HG02610 (cell line): ENCODE data around the gene CALN1.
"Not testable (repeated sequence)": the region's sequence is repeated elsewhere in the genome, so short reads cannot be mapped to it uniquely, and the experiment has no call there.

Source experiments
- ATAC-seq: cut with Tn5 transposase; IDR thresholded peaks from one replicate; pipeline ENCODE4 v1.9.1; 2021; ENCODE audit warnings: mild to moderate bottlenecking, moderate library complexity; ENCODE audit not compliant: unreplicated experiment

Gene CALN1

DNA sequence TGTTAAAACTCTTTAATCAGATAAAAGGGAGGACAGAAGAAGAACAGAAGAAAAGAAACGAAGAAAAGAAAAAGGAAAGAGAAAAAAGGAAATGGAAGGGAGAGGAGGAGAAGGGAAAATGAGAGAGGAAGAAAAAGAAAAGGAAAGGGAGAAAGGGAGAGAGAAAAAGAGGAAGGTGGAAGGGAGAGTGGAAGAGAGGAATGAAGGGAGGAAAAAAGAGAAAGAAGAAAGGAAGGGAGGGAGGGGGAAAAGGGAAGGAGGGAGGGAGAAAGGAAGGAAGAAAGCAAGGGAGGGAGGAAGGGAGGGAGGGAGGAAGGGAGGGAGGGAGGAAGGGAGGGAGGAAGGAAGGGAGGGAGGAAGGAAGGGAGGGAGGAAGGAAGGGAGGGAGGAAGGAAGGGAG, 305.7 kb downstream of the CALN1 start:
- ATAC-seq, result no peak

DNA sequence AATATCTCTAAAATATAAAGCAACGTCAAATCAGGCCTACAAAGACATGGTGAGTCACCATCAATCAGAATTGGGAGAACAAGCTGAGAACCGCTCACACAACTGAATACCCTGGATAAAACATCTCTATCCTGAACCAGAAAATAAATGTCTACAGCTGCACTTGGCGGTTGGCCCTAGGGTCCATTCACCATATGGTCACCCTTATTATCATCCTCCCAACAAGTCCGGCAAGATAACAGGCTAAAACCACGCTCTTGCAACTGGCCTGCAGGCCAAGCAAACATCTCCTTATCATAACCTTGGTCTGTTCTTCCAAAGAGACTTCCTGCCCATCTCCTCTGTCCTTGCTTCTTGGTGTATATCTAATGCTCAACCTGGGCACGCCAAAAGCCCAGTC, 310.7 kb downstream of the CALN1 start:
- no peak for ATAC-seq

DNA sequence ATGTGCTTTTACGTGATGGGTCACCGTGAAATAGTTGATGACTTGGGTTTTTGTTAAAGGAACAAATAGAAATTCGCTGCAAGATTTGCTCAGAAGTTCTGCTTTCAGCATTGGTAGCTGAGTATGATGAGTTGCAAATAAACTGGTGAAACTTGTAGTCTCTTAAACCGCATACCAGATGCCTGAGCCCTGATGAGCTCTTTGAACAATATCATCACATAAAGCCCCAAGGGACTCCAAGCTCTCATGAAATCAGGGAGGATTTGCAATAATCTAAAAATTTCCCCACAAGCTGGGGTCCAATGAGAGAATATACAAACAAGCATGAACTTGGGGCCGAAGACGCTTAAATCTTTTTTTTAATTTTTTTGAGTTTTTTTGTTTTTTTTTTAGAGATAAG, 312.4 kb downstream of the CALN1 start:
- no peak for ATAC-seq

DNA sequence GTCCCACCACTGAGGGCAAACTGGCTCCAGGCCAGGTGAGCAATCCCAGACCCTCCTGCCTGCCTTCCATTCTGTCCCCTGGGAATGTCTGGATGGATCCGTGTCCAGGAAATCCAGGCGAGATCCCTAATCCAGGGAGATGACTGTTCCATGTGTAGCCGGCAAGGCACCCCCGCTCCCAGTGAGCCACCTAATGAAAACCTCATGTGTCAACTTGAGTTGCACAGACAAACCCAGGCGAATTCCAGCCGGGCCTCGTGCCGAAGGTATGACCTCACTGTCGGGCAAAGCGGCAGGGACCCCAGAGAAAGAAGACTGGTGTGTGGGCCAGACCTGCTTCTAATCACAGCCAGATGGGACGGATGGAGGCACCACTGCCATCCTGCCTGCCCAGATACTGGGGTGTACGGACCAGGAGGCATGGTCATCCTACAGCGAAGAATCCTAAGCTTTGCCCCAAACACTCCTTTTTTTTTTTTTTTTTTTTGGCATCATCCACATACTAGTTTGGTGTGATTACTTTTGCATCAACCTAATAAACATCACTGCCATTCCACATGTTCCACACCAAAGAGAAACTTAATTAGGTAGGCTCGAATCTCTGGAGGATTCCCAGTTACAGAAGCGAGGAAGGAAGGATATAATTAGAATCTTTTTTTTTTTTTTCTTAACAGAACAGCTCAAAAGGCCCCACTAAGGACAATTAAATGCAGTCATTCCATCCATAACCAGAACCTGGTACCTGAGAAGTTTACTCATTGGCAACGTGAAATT, 313.1 kb downstream of the CALN1 start:
- ATAC-seq, result no peak

DNA sequence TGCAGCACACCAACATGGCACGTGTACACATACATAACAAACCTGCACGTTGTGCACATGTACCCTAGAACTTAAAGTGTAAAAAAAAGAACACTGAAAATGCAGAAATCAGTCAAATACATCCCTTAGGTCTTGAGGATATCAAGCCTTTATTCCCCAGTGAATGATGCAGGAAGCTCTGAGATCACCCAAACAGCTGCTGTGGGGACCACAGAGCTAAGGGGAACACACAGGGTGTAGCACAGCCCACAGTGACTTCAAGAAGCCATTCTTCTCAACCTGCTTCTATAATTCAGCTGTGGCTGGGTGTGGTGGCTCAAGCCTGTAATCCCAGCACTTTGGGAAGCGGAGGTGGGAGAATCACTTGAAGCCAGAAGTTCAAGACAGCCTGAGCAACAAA, 314.9 kb downstream of the CALN1 start:
- ATAC-seq, result no peak

DNA sequence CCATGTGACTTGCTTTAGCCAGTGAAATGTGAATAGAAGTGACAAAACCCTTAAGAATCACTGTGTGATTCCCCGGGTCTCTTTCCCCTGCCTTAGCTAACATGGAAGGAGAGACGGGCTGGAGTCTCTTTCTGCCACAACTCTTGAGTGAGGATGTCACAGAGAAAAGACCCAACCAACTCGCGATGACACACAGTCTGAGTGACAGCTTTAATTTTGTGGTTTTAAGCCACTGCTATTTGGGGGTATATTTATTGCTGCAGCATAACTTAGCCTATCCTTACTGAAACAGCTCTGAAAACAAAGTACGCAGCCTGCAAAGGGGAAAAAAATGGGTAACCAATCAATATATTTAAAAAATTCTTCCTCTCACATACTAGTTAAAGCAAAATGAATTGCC, 319.4 kb downstream of the CALN1 start:
- ATAC-seq, result no peak

DNA sequence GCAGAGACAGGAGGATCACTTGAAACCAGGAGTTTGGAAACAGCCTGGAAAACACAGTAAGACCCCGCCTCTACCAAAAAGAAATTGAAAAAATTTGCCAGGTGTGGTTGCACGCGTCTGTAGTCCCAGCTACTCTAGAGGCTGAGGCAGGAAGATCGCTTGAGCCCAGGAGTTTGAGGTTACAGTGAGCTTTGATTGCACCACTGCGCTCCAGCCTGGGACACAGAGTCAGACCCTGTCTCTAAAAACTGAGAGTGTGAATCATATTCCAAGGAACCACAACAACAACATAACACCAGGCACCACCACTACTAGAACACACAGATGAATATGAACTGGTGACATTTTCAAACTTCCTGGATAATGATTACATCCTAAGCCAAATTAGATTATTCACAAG, 324.2 kb downstream of the CALN1 start:
- ATAC-seq, result no peak

DNA sequence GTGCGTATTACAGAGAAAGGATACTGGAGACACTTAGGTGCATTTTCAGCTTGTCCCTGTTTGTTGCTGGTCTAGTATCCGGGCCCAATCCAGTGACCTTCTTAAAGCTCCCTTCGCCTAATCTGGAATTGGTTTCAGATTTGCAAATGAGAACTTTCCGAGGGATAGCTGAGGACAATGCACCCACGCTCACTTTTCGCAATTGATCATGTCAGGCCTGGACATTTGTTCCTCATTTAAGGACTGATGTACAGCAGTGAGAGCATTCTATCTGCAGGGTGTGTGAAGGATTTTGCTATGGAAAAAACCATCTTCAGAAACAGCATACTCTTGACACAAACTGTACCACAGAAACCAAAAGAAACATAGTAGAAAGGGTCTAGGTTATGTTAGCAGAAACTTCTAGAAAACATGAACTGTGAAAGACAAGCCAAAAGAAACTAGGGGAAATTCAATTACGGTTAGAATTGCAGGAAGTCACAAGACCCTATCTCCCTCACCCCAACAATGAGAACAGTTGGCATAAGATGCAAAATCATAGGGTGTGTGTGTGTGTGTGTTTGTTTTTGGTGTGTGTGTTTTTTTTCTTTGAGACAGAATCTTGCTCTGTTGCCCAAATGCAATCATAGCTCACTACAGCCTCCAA, 331.1 kb downstream of the CALN1 start:
- no peak for ATAC-seq

DNA sequence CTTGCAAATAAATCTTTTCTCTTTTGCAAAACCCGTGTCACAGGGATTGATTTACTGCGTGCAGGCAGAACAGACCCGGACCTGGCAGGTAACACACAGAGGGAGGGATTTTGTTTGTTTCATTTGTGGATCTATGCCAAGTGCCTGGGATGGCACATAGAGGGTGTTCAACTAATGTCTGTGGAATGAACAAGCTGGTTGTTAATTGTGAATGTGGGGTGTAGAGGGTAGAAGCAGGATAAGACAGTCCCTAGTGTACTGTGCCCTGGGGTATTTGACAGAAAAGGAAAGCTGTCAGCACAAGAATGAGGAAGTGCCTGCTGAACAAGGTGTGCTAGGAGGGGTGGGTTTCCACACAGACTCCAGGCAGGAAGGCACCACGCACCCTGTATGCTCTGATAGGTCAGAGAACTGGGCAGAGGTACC, 331.8 kb downstream of the CALN1 start:
- ATAC-seq, result no peak

DNA sequence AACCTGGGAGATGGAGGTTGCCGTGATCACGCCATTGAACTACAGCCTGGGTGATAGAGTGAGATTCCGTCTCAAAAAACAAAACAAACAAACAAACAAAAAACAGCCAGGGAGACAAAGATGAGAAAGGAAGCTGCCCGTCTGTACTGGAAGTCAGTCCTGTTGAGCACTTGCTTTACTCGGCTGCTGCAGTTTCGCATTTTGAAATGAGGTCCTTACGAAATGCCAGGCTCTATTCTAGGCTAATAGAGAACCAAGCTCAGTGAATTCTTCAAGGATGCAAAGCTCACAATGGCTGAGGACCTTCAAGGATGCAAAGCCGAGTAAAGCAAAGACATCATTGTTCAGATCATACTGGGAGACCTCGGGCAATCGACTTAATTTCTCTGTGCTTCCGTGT, 333.3 kb downstream of the CALN1 start:
- no peak for ATAC-seq

DNA sequence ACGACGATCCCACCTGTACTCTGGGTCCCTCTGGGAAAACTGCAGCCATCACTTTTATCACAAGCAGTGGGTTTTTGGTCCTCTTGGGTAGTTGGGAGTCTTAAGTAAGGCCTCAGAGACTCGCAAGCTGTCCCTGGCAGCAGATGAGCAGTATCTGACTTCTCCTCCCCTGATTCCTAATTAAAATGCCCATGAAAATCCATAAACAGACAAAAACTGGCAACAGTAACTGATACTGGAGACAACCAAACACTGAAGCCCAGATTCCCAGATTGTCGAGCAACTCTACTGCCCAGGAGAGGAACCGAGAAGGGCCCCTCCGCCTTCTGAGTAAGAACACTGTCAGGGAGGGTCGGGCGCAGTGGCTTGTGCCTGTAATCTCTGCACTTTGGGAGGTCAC, 333.8 kb downstream of the CALN1 start:
- no peak for ATAC-seq

DNA sequence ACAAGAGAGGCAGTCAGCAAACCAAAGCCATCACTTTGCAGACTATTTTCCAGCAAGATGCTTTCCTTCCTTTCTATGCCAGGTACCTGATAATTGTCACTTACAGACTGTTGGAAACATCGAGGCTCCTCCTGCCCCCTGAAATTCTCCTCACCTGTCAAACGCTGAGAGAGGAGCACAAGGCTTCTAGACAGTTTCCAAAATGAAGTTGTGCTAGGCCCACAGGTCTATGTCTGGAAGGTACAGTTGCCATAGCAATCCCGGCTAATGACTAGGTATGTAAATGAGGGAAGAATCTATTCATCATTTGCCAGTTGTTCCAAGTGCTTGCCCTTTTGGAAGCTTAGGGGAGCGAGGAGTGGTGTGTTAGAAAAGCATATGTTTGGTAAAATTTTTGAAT, 334.4 kb downstream of the CALN1 start:
- no peak for ATAC-seq

DNA sequence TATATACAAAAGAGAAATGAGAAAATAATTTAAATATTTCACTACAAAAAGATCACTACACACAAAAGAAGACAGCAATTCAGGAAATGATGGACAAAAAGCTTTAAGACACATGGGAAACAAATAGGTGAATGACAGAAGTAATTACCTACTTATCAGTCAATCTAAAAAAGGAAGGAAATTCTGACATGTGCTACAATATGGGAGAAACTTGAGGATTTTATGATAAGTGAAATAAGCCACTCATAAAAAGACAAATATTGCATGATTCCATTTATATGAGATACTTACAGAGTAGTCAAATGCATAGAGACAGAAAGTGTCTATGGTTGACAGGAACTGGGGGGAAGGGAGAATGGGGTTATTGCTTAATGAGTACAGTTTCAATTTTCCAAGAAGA, 339.2 kb downstream of the CALN1 start:
- ATAC-seq, result no peak

DNA sequence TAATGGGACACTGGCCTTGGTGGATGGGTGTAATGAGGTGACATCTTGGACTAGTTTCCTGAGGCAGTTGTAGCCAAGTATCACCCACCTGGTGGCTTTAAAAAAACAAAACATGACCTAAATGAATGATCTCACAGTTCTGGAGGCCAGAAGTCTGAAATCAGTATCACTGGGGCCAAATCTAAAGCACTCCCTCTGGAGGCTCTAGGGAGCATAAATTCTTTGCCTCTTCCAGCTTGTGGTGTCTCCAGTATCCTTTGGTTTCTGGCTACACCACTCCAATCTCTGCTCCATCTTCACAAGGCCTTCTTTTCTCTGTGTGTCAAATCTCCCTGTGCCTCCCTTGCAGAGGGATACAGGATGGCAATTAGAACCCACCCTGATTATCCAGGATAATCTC, 342.9 kb downstream of the CALN1 start:
- ATAC-seq, result no peak

DNA sequence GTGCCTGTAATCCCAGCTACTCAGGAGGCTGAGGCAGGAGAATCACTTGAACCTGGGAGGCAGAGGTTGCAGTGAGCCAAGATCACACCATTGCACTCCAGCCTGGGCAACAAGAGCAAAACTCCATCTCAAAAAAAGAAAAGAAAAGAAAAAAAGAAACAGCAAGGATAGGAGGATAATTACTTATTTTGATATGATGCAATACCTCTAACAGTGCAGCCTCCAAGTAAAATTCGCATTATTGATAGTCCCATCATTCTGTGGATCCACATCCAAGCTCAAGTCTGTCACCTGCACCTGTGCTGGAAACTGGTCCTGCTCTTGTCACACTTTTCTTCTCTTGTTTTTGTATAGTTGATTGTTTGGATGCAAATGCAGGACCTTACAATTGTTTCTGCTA, 346.4 kb downstream of the CALN1 start:
- ATAC-seq, result not testable (repeated sequence)

DNA sequence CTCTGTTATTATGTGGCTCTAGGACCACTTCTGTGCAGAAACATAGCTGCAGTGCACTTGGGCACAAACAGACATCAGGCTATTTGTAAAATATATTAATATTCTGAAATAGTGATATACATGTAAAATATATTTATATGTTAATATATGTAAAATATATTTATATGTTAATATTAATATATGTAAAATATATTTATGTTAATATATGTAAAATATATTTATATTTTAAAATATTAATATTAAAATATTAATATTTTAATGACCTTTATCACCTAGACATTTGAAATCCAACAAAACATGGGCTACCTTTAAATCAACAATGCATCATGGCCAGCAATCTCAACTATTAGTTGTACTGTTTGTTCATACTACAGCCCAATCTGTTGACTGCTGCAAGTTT, 347.2 kb downstream of the CALN1 start:
- no peak for ATAC-seq

DNA sequence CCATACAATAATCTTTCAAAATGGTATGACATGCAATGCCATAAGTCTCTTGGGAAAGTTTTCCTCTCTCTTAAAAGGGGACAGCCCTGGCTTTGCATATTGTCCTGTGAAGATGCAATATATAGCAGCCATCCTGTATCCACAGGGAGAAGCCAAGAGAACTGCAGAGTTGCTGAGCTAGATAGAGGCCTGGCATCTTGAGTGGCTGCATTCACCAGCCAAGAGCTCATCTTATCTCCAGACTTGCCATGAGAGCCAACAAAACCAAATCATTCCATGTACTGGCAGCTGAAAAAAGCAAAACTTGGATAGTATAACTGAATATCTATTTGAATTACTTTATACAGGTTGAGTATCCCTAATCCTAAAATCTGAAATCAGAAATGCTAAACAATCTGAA, 348.8 kb downstream of the CALN1 start:
- no peak for ATAC-seq

DNA sequence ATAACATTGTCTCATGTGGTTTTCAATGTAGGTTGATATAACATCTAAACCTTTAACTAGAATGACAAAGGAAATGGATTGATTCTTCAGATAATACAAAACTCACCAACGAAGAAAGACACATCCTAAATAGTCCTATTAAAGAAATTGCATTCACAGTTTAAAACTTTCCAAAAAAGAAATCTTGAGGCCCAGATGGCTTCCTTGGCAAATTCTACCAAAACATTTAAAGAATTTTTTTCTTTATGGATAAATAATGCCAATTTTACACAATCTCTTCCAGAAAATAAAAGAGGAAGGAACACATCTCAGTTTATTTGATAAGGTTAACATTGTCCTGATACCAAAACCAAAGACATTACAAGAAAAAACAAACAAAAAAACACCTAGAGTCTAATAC, 349.5 kb downstream of the CALN1 start:
- no peak for ATAC-seq

DNA sequence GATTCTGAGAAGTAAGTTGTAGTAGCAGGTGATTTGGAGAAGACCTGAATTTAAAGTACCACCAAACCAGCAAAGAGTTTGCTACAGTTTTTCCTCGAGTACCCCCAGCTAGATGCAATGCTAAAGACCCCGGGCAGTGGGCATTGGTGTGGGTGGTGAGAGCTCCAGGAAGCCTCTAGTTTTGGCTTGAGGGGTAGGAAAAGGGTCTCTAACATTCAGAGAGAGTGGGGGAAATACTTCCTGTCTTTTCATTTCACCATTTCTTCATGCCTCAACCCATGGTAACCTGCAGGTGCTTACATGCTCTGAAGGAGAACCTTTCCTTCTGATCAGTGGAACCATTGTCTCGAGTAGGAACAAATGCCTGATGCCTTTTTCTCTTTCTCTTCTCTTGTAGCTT, 352.2 kb downstream of the CALN1 start:
- ATAC-seq, result no peak

DNA sequence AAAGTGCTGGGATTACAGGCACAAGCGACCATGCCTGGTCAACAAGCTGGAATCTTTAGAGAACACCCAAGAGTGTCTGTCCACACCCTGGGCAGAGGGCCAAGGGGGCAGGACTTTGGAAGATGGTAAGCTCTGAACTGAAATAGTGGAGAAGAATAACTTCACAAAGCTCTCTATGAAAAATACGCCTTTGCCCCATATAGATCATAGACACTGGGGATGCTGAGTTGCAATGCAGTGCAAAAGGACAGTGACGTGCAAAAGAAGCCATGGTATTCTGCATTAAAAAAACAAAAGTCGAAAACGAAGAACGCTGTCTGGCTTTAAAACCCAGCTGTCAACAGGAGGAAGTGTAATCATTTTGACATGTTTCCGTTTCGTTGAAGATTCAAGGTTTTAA, 353.6 kb downstream of the CALN1 start:
- no peak for ATAC-seq

DNA sequence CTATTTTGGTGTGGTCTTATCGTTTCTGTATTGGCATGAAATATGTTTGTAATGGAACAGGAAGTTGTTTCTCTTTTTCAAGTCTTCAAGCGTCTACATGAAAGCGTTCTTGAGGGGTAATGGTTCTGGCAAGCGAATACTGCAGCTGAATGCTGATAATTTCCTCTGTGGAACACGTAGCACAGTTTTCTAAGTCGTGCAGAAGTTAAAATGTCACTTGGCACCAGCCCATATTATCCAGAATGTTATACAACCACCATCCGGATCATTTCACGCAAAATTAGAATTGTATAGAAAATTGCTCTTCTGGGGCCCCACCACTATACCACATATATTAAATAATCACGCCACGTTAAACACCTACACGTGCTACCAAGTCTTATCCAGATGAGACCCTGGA, 354.3 kb downstream of the CALN1 start:
- no peak for ATAC-seq

DNA sequence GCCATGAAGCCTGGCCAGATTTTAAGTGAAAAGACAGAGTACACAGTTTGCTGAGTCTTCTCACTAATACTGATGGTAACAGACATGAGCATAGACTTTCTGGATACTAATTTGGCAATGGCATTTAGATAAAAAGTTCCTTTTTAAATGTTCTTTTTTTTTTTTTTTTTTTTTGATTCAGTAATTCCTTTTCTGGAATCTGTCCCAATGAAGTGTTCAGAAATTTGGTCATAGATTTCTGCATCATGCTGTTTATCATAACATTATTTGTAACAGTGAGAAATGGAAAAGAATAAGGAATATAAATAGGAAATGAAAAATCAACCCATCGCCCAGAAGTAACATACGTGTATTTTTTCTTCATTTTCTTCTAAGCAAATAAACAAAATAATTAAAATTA, 354.9 kb downstream of the CALN1 start:
- ATAC-seq, result no peak

DNA sequence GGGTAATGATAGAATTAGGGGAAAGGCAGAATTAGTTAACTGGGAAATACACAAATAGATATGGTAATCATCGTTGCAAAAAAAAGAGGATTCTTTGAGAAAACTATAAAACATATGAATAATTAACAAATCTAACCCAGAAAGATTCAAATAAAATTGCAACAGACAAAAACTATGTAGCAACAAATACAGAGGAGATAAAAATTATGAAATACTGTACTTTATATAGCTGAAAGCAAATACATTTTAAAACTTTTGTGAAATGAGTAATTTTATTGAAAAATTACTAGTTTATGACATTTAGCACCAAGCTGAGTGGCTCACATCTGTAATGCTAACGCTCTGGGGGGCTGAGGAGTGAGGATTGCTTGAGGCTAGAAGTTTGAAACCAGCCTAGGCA, 356.7 kb downstream of the CALN1 start:
- ATAC-seq, result no peak
